GM12878 (cell line): ENCODE measurements around the gene PFKFB2. TPM values are rescaled to one million over a fixed set of nuclear protein-coding genes. Genes with fewer than 3 reads are reported as not detected.

ENCODE experiments used
- ATAC-seq: fragments of 200-7000 bp; cut with Tn5 transposase; 3 replicates; pipeline ENCODE4 v1.9.1; 2020; ENCODE audit warnings: mild to moderate bottlenecking, moderate library complexity
- BruUV-seq: library from RNA; stranded (reverse); fragments of 400-500 nt; replicated peaks from 2 replicates; lab custom pipeline; 2021; lab: Mats Ljungman, UMichigan
- CTCF ChIA-PET: fragments of 300-600 bp; sonication (Branson Sonifier 250); formaldehyde crosslinking; extraction: SDS; loops from one replicate; lab custom pipeline; 2021; ENCODE audit warnings: inconsistent platforms; lab: Yijun Ruan, JAX
- POLR2A ChIA-PET: fragments of 350-600 bp; formaldehyde crosslinking; extraction: SDS; loops from one replicate; lab custom pipeline; 2021; ENCODE audit warnings: inconsistent platforms; lab: Charles Lee
- RAD21 ChIA-PET: fragments of 300-600 bp; sonication (Branson Sonifier 250); formaldehyde crosslinking; loops from one replicate; lab custom pipeline; 2023; ENCODE audit warnings: antibody characterized with exemption; ENCODE audit not compliant: unreplicated experiment; lab: Charles Lee
- SMC1A ChIA-PET: fragments of 300-600 bp; sonication (Branson Sonifier 250); formaldehyde crosslinking; loops from one replicate; lab custom pipeline; 2023; ENCODE audit not compliant: unreplicated experiment, uncharacterized antibody; lab: Charles Lee
- DNase-seq: peaks from one replicate; pipeline ENCODE4 v3.0.0-alpha.2; 2011; ENCODE audit warnings: low read depth, low spot score
- FAIRE-seq: peaks from 3 replicates; lab custom pipeline; 2011; peaks lifted over from hg19 to GRCh38; lab: Jason Lieb, UNC
- H2AFZ ChIP-seq: 2 replicates; pipeline ENCODE4 v1.6.0; 2011; ENCODE audit warnings: low read depth, low read length, control low read depth; ENCODE audit not compliant: control insufficient read depth
- H3K27ac ChIP-seq: 2 replicates; pipeline ENCODE4 v1.5.1; 2011; ENCODE audit warnings: control low read depth; ENCODE audit not compliant: control insufficient read depth, insufficient read depth
- H3K27me3 ChIP-seq, 2 experiments: replicated peaks in 1 of 2; 2 replicates each; pipeline versions ENCODE4 v1.6.0 to v1.6.1; 2011; ENCODE audit warnings: low read length in 1 of 2; ENCODE audit not compliant: control insufficient read depth in 2 of 2, insufficient read depth in 2 of 2
- H3K36me3 ChIP-seq, 2 experiments: 2 replicates each; pipeline ENCODE4 v1.5.1; 2011; ENCODE audit warnings: low read length in 1 of 2; ENCODE audit not compliant: control insufficient read depth in 2 of 2, insufficient read depth in 2 of 2
- H3K4me1 ChIP-seq: 2 replicates; pipeline ENCODE4 v1.6.1; 2011; ENCODE audit warnings: mild to moderate bottlenecking, low read length, moderate library complexity, mixed read lengths; ENCODE audit not compliant: control insufficient read depth, insufficient read depth
- H3K4me2 ChIP-seq: 2 replicates; pipeline ENCODE4 v1.6.0; 2011; ENCODE audit warnings: control low read depth; ENCODE audit not compliant: control insufficient read depth, insufficient read depth
- H3K4me3 ChIP-seq: fragments of 200-600 bp; sonication (generic); 2 replicates; pipeline ENCODE4 v1.5.1; 2016
- H3K79me2 ChIP-seq: 2 replicates; pipeline ENCODE4 v1.6.0; 2011; ENCODE audit warnings: low read length; ENCODE audit not compliant: control insufficient read depth, insufficient read depth
- H3K9ac ChIP-seq: 2 replicates; pipeline ENCODE4 v1.8.0; 2011; ENCODE audit warnings: low read length, control low read depth, mixed read lengths; ENCODE audit not compliant: control insufficient read depth, insufficient read depth
- H3K9me3 ChIP-seq: replicated peaks from 3 replicates; pipeline ENCODE4 v1.5.1; 2011; ENCODE audit warnings: mild to moderate bottlenecking, low read length; ENCODE audit not compliant: control insufficient read depth, insufficient read depth
- H4K20me1 ChIP-seq: 2 replicates; pipeline ENCODE4 v1.6.0; 2011; ENCODE audit not compliant: control insufficient read depth, insufficient read depth
- CBX5 ChIP-seq: sonication (generic); IDR thresholded peaks from 2 replicates; pipeline ENCODE4 v1.6.1; 2016; ENCODE audit warnings: low read depth, moderate library complexity, mild to moderate bottlenecking, inconsistent platforms
- IRF3 ChIP-seq: fragments of 450-650 bp; IDR thresholded peaks from 2 replicates; pipeline ENCODE4 v1.6.1; 2014; ENCODE audit warnings: mild to moderate bottlenecking
- RAD51 ChIP-seq: fragments of 450-650 bp; IDR thresholded peaks from 2 replicates; pipeline ENCODE4 v1.6.1; 2016; ENCODE audit warnings: moderate library complexity, mild to moderate bottlenecking, inconsistent platforms
- RCOR1 ChIP-seq: conservative IDR thresholded peaks from 2 replicates; pipeline ENCODE4 v1.6.1; 2012; ENCODE audit warnings: low read depth, low read length, improper control_type of control experiment
- SIN3A ChIP-seq: IDR thresholded peaks from 2 replicates; pipeline ENCODE4 v1.6.1; 2012; ENCODE audit warnings: low read depth, low read length, improper control_type of control experiment
- SPI1 ChIP-seq: IDR thresholded peaks from 2 replicates; pipeline ENCODE4 v1.6.1; 2011; ENCODE audit warnings: low read depth, mild to moderate bottlenecking, low read length, moderate library complexity, borderline replicate concordance; ENCODE audit not compliant: insufficient read depth
- SREBF1 ChIP-seq: IDR thresholded peaks from 2 replicates; pipeline ENCODE4 v1.6.1; 2012; ENCODE audit warnings: mild to moderate bottlenecking, low read length
- ZNF384 ChIP-seq: IDR thresholded peaks from 2 replicates; pipeline ENCODE4 v1.6.1; 2012; ENCODE audit warnings: low read depth, mild to moderate bottlenecking, low read length, improper control_type of control experiment, borderline replicate concordance
- ZNF622 ChIP-seq: fragments of 450-650 bp; IDR thresholded peaks from 2 replicates; pipeline ENCODE4 v1.6.1; 2017; ENCODE audit warnings: mild to moderate bottlenecking, inconsistent platforms
- WGBS: methylation state at CpG from one replicate; pipeline ENCODE4 v1.1.6; 2016; ENCODE audit warnings: low lambda C conversion rate; ENCODE audit not compliant: insufficient replicate concordance, insufficient coverage; ENCODE audit errors: missing lambda C conversion rate; 5-methylcytosine and 5-hydroxymethylcytosine counted together
- in situ Hi-C: fragments of 300-500 bp; cut with MboI; formaldehyde crosslinking; loops from 9 replicates; pipeline ENCODE4 v1.14.3; 2018; ENCODE audit warnings: mixed read lengths
- intact Hi-C: fragments of 100-400 bp; cut with micrococcal nuclease; formaldehyde crosslinking; loops from one replicate; pipeline ENCODE4 v1.14.2; 2022; ENCODE audit not compliant: unreplicated experiment
- polyA plus RNA-seq, 11 experiments: library from polyadenylated mRNA; depleted of rRNA in 4 of 11; unstranded in 6 of 11; stranded (reverse) in 5 of 11; fragments of >200 nt; fragmentation: Nextera tagmentation in 4 of 11; fragmentation: Illumina TruSeq in 1 of 11; extraction: Ambion mirVana in 4 of 11; extraction: Trizol in 1 of 11; gene quantifications; 1 replicate in 1 of 11; 2 replicates in 10 of 11; pipeline versions ENCODE4 v1.2.1 to v1.2.3, GENCODE V29; 2011 to 2016; ENCODE audit warnings: inconsistent platforms in 2 of 11, missing spikeins in 2 of 11, low read depth in 1 of 11
- total RNA-seq, 4 experiments: library from RNA; depleted of rRNA in 3 of 4; stranded (reverse); fragments of >200 nt in 3 of 4; fragmentation: Illumina TruSeq in 1 of 4; extraction: Trizol in 1 of 4; gene quantifications; 2 replicates each; pipeline versions ENCODE4 v1.2.1 to v1.2.3, GENCODE V29; 2013 to 2021
- TF ChIP-seq, protein P1 (sequence below): fragments of 150-350 bp; IDR thresholded peaks from 2 replicates; pipeline ENCODE4 v1.6.1; 2014; ENCODE audit warnings: mild to moderate bottlenecking, low read depth, low read length
- TF ChIP-seq, protein P2 (sequence below): IDR thresholded peaks from 2 replicates; pipeline ENCODE4 v1.6.1; 2011; ENCODE audit warnings: low read depth, mild to moderate bottlenecking, low read length, moderate library complexity, borderline replicate concordance; ENCODE audit errors: extremely low read depth
- TF ChIP-seq, protein P3 (sequence below), 3 experiments: IDR thresholded peaks in 2 of 3; conservative IDR thresholded peaks in 1 of 3; 2 replicates each; pipeline ENCODE4 v1.5.1; 2011; ENCODE audit warnings: low read depth in 3 of 3, low read length in 3 of 3, mild to moderate bottlenecking in 3 of 3, control low read depth in 2 of 3, moderate library complexity in 2 of 3, inconsistent platforms in 1 of 3, mixed read lengths in 1 of 3; ENCODE audit not compliant: control insufficient read depth in 2 of 3, insufficient read depth in 1 of 3; ENCODE audit errors: extremely low read depth in 1 of 3
- TF ChIP-seq, protein P4 (sequence below): fragments of 450-650 bp; IDR thresholded peaks from 2 replicates; pipeline ENCODE4 v1.6.1; 2018; ENCODE audit warnings: borderline replicate concordance, mild to moderate bottlenecking; ENCODE audit not compliant: partially characterized antibody

PFKFB2 gene
- total and polyA plus RNA-seq, 10 of the 15 experiments (the other 5 are each of a cell fraction or from before 2014, with no cell fraction given) = 0.40 to 1.3 (median 1.0) TPM

GRCh38 chr1:207027206-207027777, 25.8 kb upstream of the PFKFB2 start (continued):
- TF ChIP-seq CBX5 (no peak), RAD51 (no peak), SPI1 (no peak)
- TF ChIP-seq, protein P1, sequence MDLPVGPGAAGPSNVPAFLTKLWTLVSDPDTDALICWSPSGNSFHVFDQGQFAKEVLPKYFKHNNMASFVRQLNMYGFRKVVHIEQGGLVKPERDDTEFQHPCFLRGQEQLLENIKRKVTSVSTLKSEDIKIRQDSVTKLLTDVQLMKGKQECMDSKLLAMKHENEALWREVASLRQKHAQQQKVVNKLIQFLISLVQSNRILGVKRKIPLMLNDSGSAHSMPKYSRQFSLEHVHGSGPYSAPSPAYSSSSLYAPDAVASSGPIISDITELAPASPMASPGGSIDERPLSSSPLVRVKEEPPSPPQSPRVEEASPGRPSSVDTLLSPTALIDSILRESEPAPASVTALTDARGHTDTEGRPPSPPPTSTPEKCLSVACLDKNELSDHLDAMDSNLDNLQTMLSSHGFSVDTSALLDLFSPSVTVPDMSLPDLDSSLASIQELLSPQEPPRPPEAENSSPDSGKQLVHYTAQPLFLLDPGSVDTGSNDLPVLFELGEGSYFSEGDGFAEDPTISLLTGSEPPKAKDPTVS = no peak
- TF ChIP-seq, protein P2, sequence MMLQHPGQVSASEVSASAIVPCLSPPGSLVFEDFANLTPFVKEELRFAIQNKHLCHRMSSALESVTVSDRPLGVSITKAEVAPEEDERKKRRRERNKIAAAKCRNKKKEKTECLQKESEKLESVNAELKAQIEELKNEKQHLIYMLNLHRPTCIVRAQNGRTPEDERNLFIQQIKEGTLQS = no peak
- TF ChIP-seq, protein P3, sequence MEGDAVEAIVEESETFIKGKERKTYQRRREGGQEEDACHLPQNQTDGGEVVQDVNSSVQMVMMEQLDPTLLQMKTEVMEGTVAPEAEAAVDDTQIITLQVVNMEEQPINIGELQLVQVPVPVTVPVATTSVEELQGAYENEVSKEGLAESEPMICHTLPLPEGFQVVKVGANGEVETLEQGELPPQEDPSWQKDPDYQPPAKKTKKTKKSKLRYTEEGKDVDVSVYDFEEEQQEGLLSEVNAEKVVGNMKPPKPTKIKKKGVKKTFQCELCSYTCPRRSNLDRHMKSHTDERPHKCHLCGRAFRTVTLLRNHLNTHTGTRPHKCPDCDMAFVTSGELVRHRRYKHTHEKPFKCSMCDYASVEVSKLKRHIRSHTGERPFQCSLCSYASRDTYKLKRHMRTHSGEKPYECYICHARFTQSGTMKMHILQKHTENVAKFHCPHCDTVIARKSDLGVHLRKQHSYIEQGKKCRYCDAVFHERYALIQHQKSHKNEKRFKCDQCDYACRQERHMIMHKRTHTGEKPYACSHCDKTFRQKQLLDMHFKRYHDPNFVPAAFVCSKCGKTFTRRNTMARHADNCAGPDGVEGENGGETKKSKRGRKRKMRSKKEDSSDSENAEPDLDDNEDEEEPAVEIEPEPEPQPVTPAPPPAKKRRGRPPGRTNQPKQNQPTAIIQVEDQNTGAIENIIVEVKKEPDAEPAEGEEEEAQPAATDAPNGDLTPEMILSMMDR (IDR thresholded peaks at IDR 0.05 in 2 of 3, conservative IDR thresholded peaks at IDR 0.05 in 1 of 3; ENCODE audit: control insufficient read depth in 2 of 3, extremely low read depth in 1 of 3, insufficient read depth in 1 of 3, low read depth in 3 of 3, low read length in 3 of 3) = no peak

DNA sequence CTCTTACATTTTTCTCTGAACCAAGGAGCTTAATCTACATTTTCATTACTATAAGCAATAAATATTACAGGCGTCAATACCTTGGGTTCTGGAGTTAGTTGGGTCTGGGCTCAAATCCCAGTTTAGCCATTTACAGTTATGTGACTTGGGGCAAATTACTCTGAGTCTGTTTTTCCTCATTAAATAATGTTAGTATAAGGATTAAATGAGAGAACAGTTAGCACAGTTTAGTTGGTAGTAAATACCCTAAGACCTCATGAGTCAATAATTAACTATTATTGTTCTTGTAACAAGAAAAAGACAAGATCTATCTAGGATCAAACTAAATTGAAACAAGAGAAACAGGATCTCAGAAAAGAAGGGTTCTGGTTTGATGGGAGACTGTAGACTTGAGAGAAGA, 25.2 kb upstream of the PFKFB2 start:
- Histone ChIP-seq H3K9me3 (no peaks in the 10 kb centered on the region), H3K4me1 (no peaks in the 10 kb centered on the region), H3K36me3 (no peaks in the 10 kb centered on the region), H3K4me3 (no peak overlapping the region), H2AFZ (no peak overlapping the region), H4K20me1 (no peaks in the 10 kb centered on the region), H3K9ac (no peak overlapping the region), H3K4me2 (no peak overlapping the region), H3K27ac (no peak overlapping the region), H3K79me2 (no peaks in the 10 kb centered on the region), H3K27me3 (peaks cover 1 to 10% of the 10 kb centered on the region in 2 experiments)
- ChIA-PET SMC1A (no interaction called here), RAD21 (no interaction called here), POLR2A (no interaction called here), CTCF (interaction anchor here (5.3 kb wide), 1 partner anchor 22 kb away, joined by 19 read pairs; no protein-coding TSS in a partner anchor)
- TF ChIP-seq ZNF622 (no peak), IRF3 (no peak), SIN3A (no peak), ZNF384 (no peak), RCOR1 (no peak), SREBF1 (no peak)
- TF ChIP-seq, protein P4, sequence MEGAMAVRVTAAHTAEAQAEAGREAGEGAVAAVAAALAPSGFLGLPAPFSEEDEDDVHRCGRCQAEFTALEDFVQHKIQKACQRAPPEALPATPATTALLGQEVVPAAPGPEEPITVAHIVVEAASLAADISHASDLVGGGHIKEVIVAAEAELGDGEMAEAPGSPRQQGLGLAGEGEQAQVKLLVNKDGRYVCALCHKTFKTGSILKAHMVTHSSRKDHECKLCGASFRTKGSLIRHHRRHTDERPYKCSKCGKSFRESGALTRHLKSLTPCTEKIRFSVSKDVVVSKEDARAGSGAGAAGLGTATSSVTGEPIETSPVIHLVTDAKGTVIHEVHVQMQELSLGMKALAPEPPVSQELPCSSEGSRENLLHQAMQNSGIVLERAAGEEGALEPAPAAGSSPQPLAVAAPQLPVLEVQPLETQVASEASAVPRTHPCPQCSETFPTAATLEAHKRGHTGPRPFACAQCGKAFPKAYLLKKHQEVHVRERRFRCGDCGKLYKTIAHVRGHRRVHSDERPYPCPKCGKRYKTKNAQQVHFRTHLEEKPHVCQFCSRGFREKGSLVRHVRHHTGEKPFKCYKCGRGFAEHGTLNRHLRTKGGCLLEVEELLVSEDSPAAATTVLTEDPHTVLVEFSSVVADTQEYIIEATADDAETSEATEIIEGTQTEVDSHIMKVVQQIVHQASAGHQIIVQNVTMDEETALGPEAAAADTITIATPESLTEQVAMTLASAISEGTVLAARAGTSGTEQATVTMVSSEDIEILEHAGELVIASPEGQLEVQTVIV = no peak
- intact Hi-C loops = no loop called here
- DNase-seq (no peak), ATAC-seq (no peak), FAIRE-seq (no peak)
- 0% methylated on average over 1 of the region's 1 CpG for WGBS
- in situ Hi-C loops = no loop called here
- no TSS peak for BruUV-seq
